HCT116 (cell line): ENCODE measurements around the gene ADD1. TPM values are rescaled to one million over a fixed set of nuclear protein-coding genes. Genes with fewer than 3 reads are reported as not detected.

Source experiments
- ATAC-seq: fragments of 200-7000 bp; cut with Tn5 transposase; 2 replicates; pipeline ENCODE4 v1.9.1; 2020; ENCODE audit warnings: mild to moderate bottlenecking, moderate library complexity
- BruUV-seq: library from RNA; stranded (reverse); fragments of 400-500 nt; replicated peaks from 2 replicates; lab custom pipeline; 2021; lab: Mats Ljungman, UMichigan
- CTCF ChIA-PET: fragments of 300-600 bp; sonication (Branson Sonifier 250); formaldehyde crosslinking; loops from one replicate; lab custom pipeline; 2021; ENCODE audit warnings: antibody characterized with exemption; lab: Charles Lee
- POLR2A ChIA-PET: fragments of 300-600, 350-600 bp; sonication (Branson Sonifier 250); formaldehyde crosslinking; loops from one replicate; lab custom pipeline; 2021; ENCODE audit warnings: antibody characterized with exemption; lab: Charles Lee
- RAD21 ChIA-PET, 2 experiments: fragments of 300-600 bp; sonication (Branson Sonifier 250); formaldehyde crosslinking; loops; one replicate each; lab custom pipeline; 2023; ENCODE audit warnings: low total read pairs in 2 of 2; ENCODE audit not compliant: uncharacterized antibody in 2 of 2, unreplicated experiment in 2 of 2, low non-redundant PET in 1 of 2; lab: Charles Lee
- DNase-seq: peaks from one replicate; pipeline ENCODE4 v3.0.0-alpha.2; 2010; ENCODE audit warnings: low read depth, low spot score
- H2AFZ ChIP-seq: fragments of 200-600 bp; shearing (Covaris generic), sonication (generic); 2 replicates; pipeline ENCODE4 v1.6.1; 2017; ENCODE audit warnings: low read depth, mixed run types, mixed read lengths, antibody characterized with exemption, low read length; ENCODE audit not compliant: poor library complexity, severe bottlenecking
- H3K27ac ChIP-seq: 2 replicates; pipeline ENCODE4 v1.5.1; 2012; ENCODE audit warnings: low read depth, low read length
- H3K27me3 ChIP-seq: fragments of 200-600 bp; sonication (generic); 2 replicates; pipeline ENCODE4 v1.6.1; 2016; ENCODE audit warnings: mixed run types, low read length, mixed read lengths; ENCODE audit not compliant: insufficient read depth
- H3K36me3 ChIP-seq, 2 experiments: fragments of 200-500 bp in 1 of 2; fragments of 200-600 bp in 1 of 2; sonication (Bioruptor generic) in 1 of 2; sonication (generic) in 1 of 2; 2 replicates each; pipeline versions ENCODE4 v1.5.1 to v1.6.1; 2014 to 2016; ENCODE audit warnings: low read length in 2 of 2, inconsistent platforms in 1 of 2, mixed read lengths in 1 of 2, mixed run types in 1 of 2; ENCODE audit not compliant: insufficient read depth in 2 of 2, control insufficient read depth in 1 of 2
- H3K4me1 ChIP-seq, 2 experiments: fragments of 200-600 bp in 1 of 2; sonication (generic) in 1 of 2; 2 replicates each; pipeline versions ENCODE4 v1.5.1 to v1.6.1; 2012 to 2017; ENCODE audit warnings: low read length in 2 of 2, inconsistent platforms in 1 of 2, mild to moderate bottlenecking in 1 of 2, mixed read lengths in 1 of 2, mixed run types in 1 of 2, moderate library complexity in 1 of 2; ENCODE audit not compliant: insufficient read depth in 2 of 2, control insufficient read depth in 1 of 2
- H3K4me2 ChIP-seq: fragments of 200-600 bp; sonication (generic); 2 replicates; pipeline ENCODE4 v1.6.1; 2017; ENCODE audit warnings: mixed run types, low read length, mixed read lengths
- H3K4me3 ChIP-seq, 2 experiments: fragments of 200-600 bp in 1 of 2; sonication (generic) in 1 of 2; replicated peaks in 1 of 2; 2 replicates each; pipeline ENCODE4 v1.5.1; 2011 to 2016; ENCODE audit warnings: low read length in 2 of 2, control low read depth in 1 of 2, low read depth in 1 of 2, mild to moderate bottlenecking in 1 of 2, mixed read lengths in 1 of 2, mixed run types in 1 of 2
- H3K79me2 ChIP-seq: fragments of 200-600 bp; sonication (generic); 2 replicates; pipeline ENCODE4 v1.6.1; 2017; ENCODE audit warnings: mild to moderate bottlenecking, mixed run types, low read length, moderate library complexity, mixed read lengths; ENCODE audit not compliant: insufficient read depth
- H3K9ac ChIP-seq: fragments of 200-600 bp; sonication (generic); 2 replicates; pipeline ENCODE4 v1.6.1; 2016; ENCODE audit warnings: low read length, mixed read lengths
- H3K9me2 ChIP-seq: fragments of 200-600 bp; sonication (generic), shearing (Covaris generic); 2 replicates; pipeline ENCODE4 v1.6.1; 2017; ENCODE audit warnings: mixed run types, mild to moderate bottlenecking, moderate library complexity; ENCODE audit not compliant: insufficient read depth
- H3K9me3 ChIP-seq, 2 experiments: fragments of 200-500 bp in 1 of 2; fragments of 200-600 bp in 1 of 2; sonication (Bioruptor generic) in 1 of 2; sonication (generic) in 1 of 2; 2 replicates each; pipeline ENCODE4 v1.6.1; 2014 to 2017; ENCODE audit warnings: low read length in 2 of 2, mixed read lengths in 2 of 2, inconsistent platforms in 1 of 2, low read depth in 1 of 2, mild to moderate bottlenecking in 1 of 2, mixed run types in 1 of 2, moderate library complexity in 1 of 2; ENCODE audit not compliant: control insufficient read depth in 1 of 2, insufficient read depth in 1 of 2
- H4K20me1 ChIP-seq: fragments of 200-600 bp; sonication (generic), shearing (Covaris generic); 2 replicates; pipeline ENCODE4 v1.6.1; 2017; ENCODE audit warnings: mixed run types, mild to moderate bottlenecking, moderate library complexity; ENCODE audit not compliant: insufficient read depth
- FOSL1 ChIP-seq: IDR thresholded peaks from 2 replicates; pipeline ENCODE4 v1.6.1; 2012; ENCODE audit warnings: low read depth
- JUND ChIP-seq: IDR thresholded peaks from 2 replicates; pipeline ENCODE4 v1.6.1; 2012
- ZFX ChIP-seq: fragments of 450-650 bp; IDR thresholded peaks from 2 replicates; pipeline ENCODE4 v1.6.1; 2017
- intact Hi-C: fragments of 100-400 bp; cut with micrococcal nuclease; formaldehyde crosslinking; loops from 2 replicates; pipeline ENCODE4 v1.10.0; 2022
- total RNA-seq: library from RNA; stranded (reverse); gene quantifications from one replicate; pipeline ENCODE4 v1.2.1, GENCODE V29; 2021; ENCODE audit not compliant: unreplicated experiment
- TF ChIP-seq, protein P1 (sequence below): IDR thresholded peaks from 2 replicates; pipeline ENCODE4 v1.6.1; 2012
- TF ChIP-seq, protein P2 (sequence below): IDR thresholded peaks from 2 replicates; pipeline ENCODE4 v1.6.1; 2011; ENCODE audit warnings: mild to moderate bottlenecking, low read length, moderate library complexity; ENCODE audit not compliant: insufficient replicate concordance; ENCODE audit errors: extremely low read depth

ADD1 gene
- total RNA-seq, 1 experiment from 2014 or later = 139 TPM

DNA sequence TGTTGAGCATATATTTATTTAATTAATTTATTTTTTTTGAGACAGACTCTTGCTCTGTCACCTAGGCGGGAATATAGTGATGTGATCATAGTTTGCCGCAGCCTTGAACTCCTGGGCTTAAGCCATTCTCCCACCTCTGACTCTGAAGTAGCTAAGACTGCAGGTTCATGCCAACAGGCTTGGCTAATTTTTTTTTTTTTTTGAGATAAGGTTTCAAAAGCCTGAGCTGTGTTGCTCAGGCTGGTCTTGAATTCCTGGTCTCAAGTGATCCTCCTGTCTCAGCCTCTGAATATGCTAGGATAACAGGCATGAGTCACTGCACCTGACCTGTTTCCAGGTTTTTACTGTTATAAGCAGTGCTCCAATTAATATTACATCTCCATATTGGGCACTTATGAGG lies 4.8 kb downstream of the ADD1 start:
- no peaks in the 10 kb centered on the region for H3K9me3 ChIP-seq
- RAD21 ChIA-PET = no interaction called here
- H3K9ac ChIP-seq = no peak overlapping the region
- H3K27me3 ChIP-seq = no peaks in the 10 kb centered on the region
- 0 out of 2 replicates have a peak, but pooled peaks cover 12% of the 10 kb centered on the region for H4K20me1 ChIP-seq
- intact Hi-C loops = no loop called here
- no peak for DNase-seq
- BruUV-seq = no TSS peak
- H3K79me2 ChIP-seq = peaks cover 83% of the 10 kb centered on the region
- no peak overlapping the region for H3K4me3 ChIP-seq
- no peaks in the 10 kb centered on the region for H3K9me2 ChIP-seq
- H3K4me2 ChIP-seq = no peak overlapping the region
- TF ChIP-seq FOSL1 (no peak), JUND (no peak), ZFX (no peak)
- TF ChIP-seq, protein P1, sequence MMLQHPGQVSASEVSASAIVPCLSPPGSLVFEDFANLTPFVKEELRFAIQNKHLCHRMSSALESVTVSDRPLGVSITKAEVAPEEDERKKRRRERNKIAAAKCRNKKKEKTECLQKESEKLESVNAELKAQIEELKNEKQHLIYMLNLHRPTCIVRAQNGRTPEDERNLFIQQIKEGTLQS = no peak
- TF ChIP-seq, protein P2, sequence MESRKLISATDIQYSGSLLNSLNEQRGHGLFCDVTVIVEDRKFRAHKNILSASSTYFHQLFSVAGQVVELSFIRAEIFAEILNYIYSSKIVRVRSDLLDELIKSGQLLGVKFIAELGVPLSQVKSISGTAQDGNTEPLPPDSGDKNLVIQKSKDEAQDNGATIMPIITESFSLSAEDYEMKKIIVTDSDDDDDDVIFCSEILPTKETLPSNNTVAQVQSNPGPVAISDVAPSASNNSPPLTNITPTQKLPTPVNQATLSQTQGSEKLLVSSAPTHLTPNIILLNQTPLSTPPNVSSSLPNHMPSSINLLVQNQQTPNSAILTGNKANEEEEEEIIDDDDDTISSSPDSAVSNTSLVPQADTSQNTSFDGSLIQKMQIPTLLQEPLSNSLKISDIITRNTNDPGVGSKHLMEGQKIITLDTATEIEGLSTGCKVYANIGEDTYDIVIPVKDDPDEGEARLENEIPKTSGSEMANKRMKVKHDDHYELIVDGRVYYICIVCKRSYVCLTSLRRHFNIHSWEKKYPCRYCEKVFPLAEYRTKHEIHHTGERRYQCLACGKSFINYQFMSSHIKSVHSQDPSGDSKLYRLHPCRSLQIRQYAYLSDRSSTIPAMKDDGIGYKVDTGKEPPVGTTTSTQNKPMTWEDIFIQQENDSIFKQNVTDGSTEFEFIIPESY = no peak
- TF ChIP-seq, all 23 proteins: peak for 0
- Histone ChIP-seq H3K27ac (no peak overlapping the region), H3K4me1 (peaks cover 4 to 7% of the 10 kb centered on the region in 2 experiments; a peak in 3 of 4 replicates), H3K36me3 (no peaks in the 10 kb centered on the region), H2AFZ (no peak overlapping the region)
- ChIA-PET CTCF (no interaction called here), POLR2A (no interaction called here)
- no peak for ATAC-seq
